GM12891 (cell line): ENCODE measurements around the gene OGDH.

ENCODE experiments used
- POLR2A ChIP-seq: IDR thresholded peaks from 2 replicates; pipeline ENCODE4 v1.6.1; 2011; ENCODE audit warnings: low read depth, low read length, control low read depth
- POLR2AphosphoS5 ChIP-seq: IDR thresholded peaks from 2 replicates; pipeline ENCODE4 v1.6.1; 2011; ENCODE audit warnings: low read depth, low read length, control low read depth
- SPI1 ChIP-seq: IDR thresholded peaks from 2 replicates; pipeline ENCODE4 v1.6.1; 2011; ENCODE audit warnings: low read depth, low read length, control low read depth
- TAF1 ChIP-seq: IDR thresholded peaks from 2 replicates; pipeline ENCODE4 v1.6.1; 2011; ENCODE audit warnings: low read depth, low read length, control low read depth

- no peak for TF ChIP-seq POLR2A
- no peak for TF ChIP-seq TAF1
- TF ChIP-seq SPI1 = no peak
- TF ChIP-seq POLR2AphosphoS5 = no peak
Measured at GRCh38 chr7:44674381-44674780, 68.0 kb downstream of the OGDH start.
